ENCODE results near the gene ATAT1. TPM values are rescaled to one million over a fixed set of nuclear protein-coding genes. Genes with fewer than 3 reads are reported as not detected.

ATAT1 gene
- total and polyA plus RNA-seq, 2 experiments from 2014 or later = 12.8 to 23.0 TPM

DNA sequence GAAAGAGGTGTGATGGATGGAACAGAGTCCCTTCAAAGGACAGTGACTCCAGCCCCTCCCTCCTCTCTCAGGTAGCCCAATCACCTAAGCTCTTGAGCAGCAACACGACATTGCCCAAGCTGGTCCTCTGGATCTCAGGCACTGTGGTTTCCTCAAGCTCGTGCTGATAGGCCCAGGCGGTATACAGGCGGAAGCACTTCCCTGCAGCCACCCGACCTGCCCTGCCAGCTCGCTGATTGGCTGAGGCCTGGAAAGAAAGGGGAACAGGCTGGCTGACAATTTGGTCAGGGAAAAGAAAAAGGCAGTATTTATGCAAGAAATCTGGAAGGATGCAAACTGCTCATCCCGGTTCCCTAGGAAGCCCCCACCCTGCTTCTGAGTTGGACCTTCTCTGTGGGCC, 29.8 kb downstream of the ATAT1 start:
- Mint-ChIP-seq H3K27me3 (ENCODE audit: insufficient read depth, low read depth, poor library complexity) (peaks cover 9% of the 10 kb centered on the region), H3K4me1 (no peaks in the 10 kb centered on the region), H3K4me3 (no peak overlapping the region), H3K9me3 (no peaks in the 10 kb centered on the region), H3K36me3 (ENCODE audit: low read depth) (peaks cover 79% of the 10 kb centered on the region), H3K27ac (no peak overlapping the region)
- no peaks in the 10 kb centered on the region for H3K9me2 ChIP-seq (ENCODE audit: insufficient read depth)
- no peak overlapping the region for H3K4me2 ChIP-seq
- no peak overlapping the region for H3K27ac ChIP-seq (ENCODE audit: low read depth)
- H4K20me1 ChIP-seq (replicated peaks; ENCODE audit: insufficient read depth) = peaks cover 6% of the 10 kb centered on the region; the same call in 1 of the 2 replicates
- no peaks in the 10 kb centered on the region for H3K27me3 ChIP-seq (ENCODE audit: insufficient read depth)
- ATAC-seq (no peak), DNase-seq (ENCODE audit: low spot score) (no peak)
- TF ChIP-seq ZNF462 (CRISPR knock-in tag; IDR thresholded peaks at IDR 0.05) (no peak), EZH2phosphoT487 (IDR thresholded peaks at IDR 0.05; ENCODE audit: unreplicated experiment) (no peak), EZH2 (IDR thresholded peaks at IDR 0.05; ENCODE audit: low read depth, unreplicated experiment) (no peak), JUNB (IDR thresholded peaks at IDR 0.05; ENCODE audit: unreplicated experiment) (no peak), STAT1 (IDR thresholded peaks at IDR 0.05; ENCODE audit: unreplicated experiment) (no peak), CTCF (conservative IDR thresholded peaks at IDR 0.05; ENCODE audit: low read depth in 2 of 2) (no peak)
- TF ChIP-seq, protein P1, sequence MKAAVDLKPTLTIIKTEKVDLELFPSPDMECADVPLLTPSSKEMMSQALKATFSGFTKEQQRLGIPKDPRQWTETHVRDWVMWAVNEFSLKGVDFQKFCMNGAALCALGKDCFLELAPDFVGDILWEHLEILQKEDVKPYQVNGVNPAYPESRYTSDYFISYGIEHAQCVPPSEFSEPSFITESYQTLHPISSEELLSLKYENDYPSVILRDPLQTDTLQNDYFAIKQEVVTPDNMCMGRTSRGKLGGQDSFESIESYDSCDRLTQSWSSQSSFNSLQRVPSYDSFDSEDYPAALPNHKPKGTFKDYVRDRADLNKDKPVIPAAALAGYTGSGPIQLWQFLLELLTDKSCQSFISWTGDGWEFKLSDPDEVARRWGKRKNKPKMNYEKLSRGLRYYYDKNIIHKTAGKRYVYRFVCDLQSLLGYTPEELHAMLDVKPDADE (IDR thresholded peaks at IDR 0.05) = no peak
- H3K4me1 ChIP-seq (ENCODE audit: insufficient read depth) = no peaks in the 10 kb centered on the region
- no peaks in the 10 kb centered on the region for H3K79me2 ChIP-seq (replicated peaks; ENCODE audit: insufficient read depth)
- no peak overlapping the region for H2AFZ ChIP-seq
- peaks cover 7% of the 10 kb centered on the region; the same call in 1 of the 2 replicates for H3F3A ChIP-seq (replicated peaks; ENCODE audit: low read depth)
- no peak overlapping the region for H3K4me3 ChIP-seq
- H3K36me3 ChIP-seq (ENCODE audit: insufficient read depth) = peaks cover 25% of the 10 kb centered on the region
